Measurements from ENCODE around the gene PCARE.
A peak's percentile ranks its signal among the peaks of the same experiment; 100 is the strongest.

The PCARE gene

GRCh38 chr2:29033172-29033571 is 41.2 kb downstream of the PCARE start:
- no peak for DNase-seq

GRCh38 chr2:29032189-29032588 is 42.1 kb downstream of the PCARE start:
- no peak for DNase-seq

- no peak for DNase-seq
Observed at GRCh38 chr2:29031046-29031445, 43.3 kb downstream of the PCARE start.

- no peak for DNase-seq
Observed at GRCh38 chr2:29025711-29026110, 48.6 kb downstream of the PCARE start.

GRCh38 chr2:29024882-29025430 is 49.4 kb downstream of the PCARE start:
- no peak for DNase-seq

- DNase-seq: no peak
Observed at GRCh38 chr2:29023188-29023587, 51.1 kb downstream of the PCARE start.

GRCh38 chr2:29022679-29023078 is 51.6 kb downstream of the PCARE start:
- DNase-seq: no peak

GRCh38 chr2:29021886-29022285 is 52.4 kb downstream of the PCARE start:
- DNase-seq: no peak

GRCh38 chr2:29017716-29018435 is 56.4 kb downstream of the PCARE start:
- DNase-seq: no peak

GRCh38 chr2:29016504-29016903 is 57.8 kb downstream of the PCARE start:
- peak; percentile 14 for DNase-seq

GRCh38 chr2:29015701-29016470 is 58.4 kb downstream of the PCARE start:
- no peak for DNase-seq

GRCh38 chr2:29014811-29015421 is 59.4 kb downstream of the PCARE start:
- peak; percentile 86 for DNase-seq

GRCh38 chr2:29014331-29014730 is 60.0 kb downstream of the PCARE start:
- DNase-seq: no peak

- DNase-seq: no peak
Observed at GRCh38 chr2:29013057-29013780, 61.1 kb downstream of the PCARE start.

- DNase-seq: peak; percentile 52
Observed at GRCh38 chr2:29012211-29012681, 62.1 kb downstream of the PCARE start.

Measured in CD4-positive, alpha-beta T cell treated with Interleukin-17A for 4 hours (primary cell).